Skeletal muscle satellite cell (primary cell): Measurements from ENCODE around the gene CABP2.

Experiments
- H3K27me3 ChIP-seq: 2 replicates; pipeline ENCODE4 v1.7.0; 2013; ENCODE audit warnings: low read length; ENCODE audit not compliant: control insufficient read depth, insufficient read depth
- H3K36me3 ChIP-seq: 2 replicates; pipeline ENCODE4 v1.7.0; 2013; ENCODE audit warnings: mild to moderate bottlenecking, control low read depth, low read length; ENCODE audit not compliant: insufficient read depth
- H3K4me1 ChIP-seq: 2 replicates; pipeline ENCODE4 v1.7.0; 2013; ENCODE audit warnings: low read length; ENCODE audit not compliant: control insufficient read depth, insufficient read depth
- H3K4me2 ChIP-seq: 2 replicates; pipeline ENCODE4 v1.7.0; 2013; ENCODE audit warnings: mild to moderate bottlenecking, low read length
- H3K4me3 ChIP-seq: 2 replicates; pipeline ENCODE4 v1.7.0; 2013; ENCODE audit warnings: low read length
- H3K9ac ChIP-seq: 2 replicates; pipeline ENCODE4 v1.7.0; 2013; ENCODE audit warnings: mild to moderate bottlenecking, low read depth, low read length, moderate library complexity
- H3K9me3 ChIP-seq: replicated peaks from 2 replicates; pipeline ENCODE4 v1.7.0; 2013; ENCODE audit warnings: mild to moderate bottlenecking, control low read depth, low read length

Gene CABP2

DNA sequence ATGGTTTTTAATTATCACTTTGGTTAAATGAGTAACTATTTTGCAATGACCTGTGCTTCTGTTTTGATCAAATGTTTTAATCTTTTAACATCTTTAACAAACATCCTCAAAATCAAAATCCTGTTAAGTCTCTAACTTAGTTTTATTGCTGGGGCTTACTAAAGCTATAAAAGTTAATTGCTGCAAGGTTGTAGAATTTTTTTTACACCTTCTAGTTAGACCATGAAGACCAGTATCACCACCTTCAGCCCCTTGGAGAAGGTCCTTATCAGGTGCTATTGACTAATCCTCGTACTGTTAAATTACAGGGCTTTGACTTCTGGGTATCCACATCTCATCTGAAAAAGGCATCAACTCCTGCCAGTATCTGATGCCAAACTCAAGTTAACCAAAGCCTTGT is 12.3 kb upstream of the CABP2 start:
- H3K9me3 ChIP-seq = peaks cover 14% of the 10 kb centered on the region
- no peak overlapping the region for H3K9ac ChIP-seq
- no peaks in the 10 kb centered on the region for H3K36me3 ChIP-seq
- H3K4me1 ChIP-seq = no peaks in the 10 kb centered on the region
- peaks cover 3% of the 10 kb centered on the region for H3K27me3 ChIP-seq
- no peak overlapping the region for H3K4me2 ChIP-seq
- no peak overlapping the region for H3K4me3 ChIP-seq

DNA sequence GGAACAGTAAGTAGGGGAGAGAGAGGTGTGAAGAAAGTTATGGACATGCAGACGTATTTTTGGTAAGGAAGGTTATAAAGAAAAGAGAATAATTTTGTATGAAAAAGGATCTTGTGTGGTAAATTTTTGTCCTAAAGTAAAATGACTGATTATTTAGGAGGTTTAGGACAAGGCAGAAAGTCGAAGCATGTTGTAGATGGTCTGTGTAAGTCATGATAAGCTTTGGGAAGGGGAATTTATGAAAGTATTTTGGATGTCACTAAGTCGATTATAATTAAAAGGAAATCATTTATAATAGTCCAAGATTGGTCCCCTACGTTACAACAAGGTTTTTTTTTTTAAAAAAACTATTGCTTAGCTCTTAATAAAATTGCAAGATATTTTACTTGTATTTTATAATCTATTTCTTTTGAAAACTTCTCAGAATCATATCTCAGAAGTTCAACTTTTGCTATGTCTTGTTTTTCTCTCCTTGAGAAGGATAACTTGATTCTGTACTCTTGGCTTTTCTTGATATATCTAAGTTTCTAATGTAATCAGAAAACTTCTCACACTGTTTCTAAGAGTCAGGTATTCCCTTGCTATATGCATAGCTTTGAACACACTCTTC is 10.9 kb upstream of the CABP2 start:
- Histone ChIP-seq H3K9me3 (peaks cover 14% of the 10 kb centered on the region), H3K9ac (no peak overlapping the region), H3K27me3 (peaks cover 6% of the 10 kb centered on the region), H3K4me2 (no peak overlapping the region), H3K4me1 (no peaks in the 10 kb centered on the region), H3K36me3 (no peaks in the 10 kb centered on the region), H3K4me3 (no peak overlapping the region)

DNA sequence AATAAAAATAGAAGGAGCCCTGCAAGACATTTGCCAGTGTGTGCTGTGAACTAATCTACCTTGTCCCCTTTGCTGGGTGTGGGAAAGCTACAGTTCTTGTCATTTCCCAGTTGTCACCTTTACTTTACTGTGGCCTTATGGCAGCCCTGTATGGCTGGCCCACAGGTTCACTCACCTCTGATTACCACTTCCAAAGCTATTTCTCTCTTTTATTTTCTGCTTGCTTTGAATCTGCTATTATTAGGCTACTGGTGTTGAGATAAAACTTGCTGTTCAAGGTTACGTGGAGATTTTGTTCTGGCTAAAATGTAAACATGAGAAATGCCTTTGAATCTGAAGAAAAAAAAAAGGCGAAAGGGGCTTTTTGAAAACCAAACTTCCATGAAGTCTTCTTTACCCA is 9.6 kb upstream of the CABP2 start:
- H3K27me3 ChIP-seq = peaks cover 6% of the 10 kb centered on the region

DNA sequence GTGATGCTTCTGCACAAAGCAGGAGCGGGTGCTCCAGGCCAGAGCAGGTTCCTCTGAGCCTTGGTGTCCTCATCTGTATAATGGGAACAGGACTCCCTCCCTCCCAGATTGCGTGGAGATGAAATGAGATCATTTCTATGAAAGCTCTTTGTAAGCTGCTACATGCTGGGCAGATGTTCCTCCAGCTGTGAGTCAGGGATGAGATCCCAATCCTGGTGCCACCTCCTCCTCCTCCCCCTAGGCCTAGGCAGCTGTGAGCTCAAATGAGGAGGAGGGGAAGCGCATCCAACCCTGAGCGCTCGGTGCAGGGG is 7.0 kb upstream of the CABP2 start:
- Histone ChIP-seq H3K4me2 (no peak overlapping the region), H3K9me3 (peaks cover 14% of the 10 kb centered on the region), H3K4me1 (no peaks in the 10 kb centered on the region), H3K9ac (no peak overlapping the region), H3K36me3 (no peaks in the 10 kb centered on the region), H3K4me3 (no peak overlapping the region), H3K27me3 (peaks cover 19% of the 10 kb centered on the region)

More for the DNA sequence above, 9.6 kb upstream of the CABP2 start:
- Histone ChIP-seq H3K4me1 (no peaks in the 10 kb centered on the region), H3K36me3 (no peaks in the 10 kb centered on the region), H3K4me3 (no peak overlapping the region), H3K9ac (no peak overlapping the region), H3K4me2 (no peak overlapping the region), H3K9me3 (peaks cover 14% of the 10 kb centered on the region)

DNA sequence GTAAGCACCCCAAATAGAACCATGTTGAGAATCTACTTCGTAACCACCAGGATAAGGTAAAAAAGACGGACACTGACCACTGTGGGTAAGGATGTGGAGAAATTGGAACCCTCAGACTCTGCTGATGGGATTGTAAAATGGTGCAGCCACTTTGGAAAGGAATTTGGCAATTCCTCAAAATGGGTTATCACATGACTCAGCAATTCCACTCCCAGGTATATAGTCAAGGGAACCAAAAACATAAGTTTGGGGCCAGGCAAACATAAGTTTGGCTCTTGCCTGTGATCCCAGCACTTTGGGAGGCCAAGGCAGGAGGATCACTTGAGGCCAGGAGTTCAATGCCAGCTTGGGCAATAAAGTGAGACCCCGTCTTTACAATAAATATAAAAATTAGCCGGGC is 5.1 kb upstream of the CABP2 start:
- Histone ChIP-seq H3K36me3 (no peaks in the 10 kb centered on the region), H3K9ac (no peak overlapping the region), H3K4me3 (no peak overlapping the region), H3K4me2 (no peak overlapping the region), H3K4me1 (no peaks in the 10 kb centered on the region), H3K9me3 (peaks cover 4% of the 10 kb centered on the region), H3K27me3 (peaks cover 33% of the 10 kb centered on the region)

DNA sequence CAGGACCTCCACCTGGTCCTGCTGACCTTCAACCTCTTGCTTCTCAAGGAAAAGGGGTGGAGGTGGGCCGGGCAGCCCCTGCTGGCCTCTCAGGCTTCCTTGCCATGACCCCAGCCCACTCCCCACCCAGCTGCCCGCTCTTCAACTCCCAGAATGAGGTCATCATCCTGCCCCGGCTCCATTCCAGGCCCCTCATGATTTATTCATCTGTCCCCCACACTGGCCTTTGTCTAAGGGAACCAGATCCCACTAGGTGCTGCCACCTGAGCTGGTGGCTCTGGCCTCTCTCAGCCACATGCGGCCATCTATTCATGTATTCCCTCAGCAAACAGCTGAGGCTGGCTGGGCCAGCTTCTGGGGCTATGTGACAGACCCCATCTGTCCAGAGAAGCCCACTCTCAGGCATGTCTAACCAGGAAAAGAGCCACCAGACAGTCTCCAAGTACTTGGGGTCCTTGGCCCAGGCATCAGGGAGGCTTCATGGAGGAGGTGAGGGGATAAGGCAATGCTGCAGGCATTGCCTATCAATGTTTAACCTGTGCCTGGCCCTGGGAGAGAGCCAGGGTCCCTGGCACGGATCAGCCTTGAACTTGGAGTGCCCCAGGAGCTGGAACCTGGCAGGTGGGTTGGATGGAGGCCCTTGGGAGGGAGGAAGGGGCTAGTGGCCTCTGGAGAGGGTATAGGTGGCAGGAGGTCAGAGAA is 2.2 kb upstream of the CABP2 start:
- Histone ChIP-seq H3K4me2 (no peak overlapping the region), H3K4me1 (no peaks in the 10 kb centered on the region), H3K27me3 (peaks cover 44% of the 10 kb centered on the region), H3K4me3 (no peak overlapping the region), H3K9ac (no peak overlapping the region), H3K9me3 (no peaks in the 10 kb centered on the region), H3K36me3 (no peaks in the 10 kb centered on the region)

DNA sequence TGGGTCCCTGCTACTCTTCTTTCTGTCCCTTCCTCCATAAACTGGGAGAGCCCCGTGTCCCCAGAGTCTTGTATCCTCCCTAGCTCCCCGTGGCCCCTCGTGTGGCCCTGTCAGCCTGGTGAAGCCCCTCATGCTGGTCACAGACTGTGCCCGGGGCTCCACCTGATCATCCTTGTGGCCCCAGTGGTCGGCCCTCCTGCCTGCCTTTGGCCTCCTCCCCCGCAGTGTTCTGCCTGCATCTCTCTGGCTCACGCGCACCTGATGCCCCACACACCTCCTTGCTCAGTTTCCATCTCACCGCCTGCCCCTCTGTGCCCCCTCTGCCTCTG is 1.2 kb upstream of the CABP2 start:
- no peaks in the 10 kb centered on the region for H3K36me3 ChIP-seq
- H3K4me2 ChIP-seq = no peak overlapping the region
- H3K4me1 ChIP-seq = no peaks in the 10 kb centered on the region
- no peak overlapping the region for H3K9ac ChIP-seq
- no peaks in the 10 kb centered on the region for H3K9me3 ChIP-seq
- peaks cover 41% of the 10 kb centered on the region for H3K27me3 ChIP-seq
- H3K4me3 ChIP-seq = no peak overlapping the region

DNA sequence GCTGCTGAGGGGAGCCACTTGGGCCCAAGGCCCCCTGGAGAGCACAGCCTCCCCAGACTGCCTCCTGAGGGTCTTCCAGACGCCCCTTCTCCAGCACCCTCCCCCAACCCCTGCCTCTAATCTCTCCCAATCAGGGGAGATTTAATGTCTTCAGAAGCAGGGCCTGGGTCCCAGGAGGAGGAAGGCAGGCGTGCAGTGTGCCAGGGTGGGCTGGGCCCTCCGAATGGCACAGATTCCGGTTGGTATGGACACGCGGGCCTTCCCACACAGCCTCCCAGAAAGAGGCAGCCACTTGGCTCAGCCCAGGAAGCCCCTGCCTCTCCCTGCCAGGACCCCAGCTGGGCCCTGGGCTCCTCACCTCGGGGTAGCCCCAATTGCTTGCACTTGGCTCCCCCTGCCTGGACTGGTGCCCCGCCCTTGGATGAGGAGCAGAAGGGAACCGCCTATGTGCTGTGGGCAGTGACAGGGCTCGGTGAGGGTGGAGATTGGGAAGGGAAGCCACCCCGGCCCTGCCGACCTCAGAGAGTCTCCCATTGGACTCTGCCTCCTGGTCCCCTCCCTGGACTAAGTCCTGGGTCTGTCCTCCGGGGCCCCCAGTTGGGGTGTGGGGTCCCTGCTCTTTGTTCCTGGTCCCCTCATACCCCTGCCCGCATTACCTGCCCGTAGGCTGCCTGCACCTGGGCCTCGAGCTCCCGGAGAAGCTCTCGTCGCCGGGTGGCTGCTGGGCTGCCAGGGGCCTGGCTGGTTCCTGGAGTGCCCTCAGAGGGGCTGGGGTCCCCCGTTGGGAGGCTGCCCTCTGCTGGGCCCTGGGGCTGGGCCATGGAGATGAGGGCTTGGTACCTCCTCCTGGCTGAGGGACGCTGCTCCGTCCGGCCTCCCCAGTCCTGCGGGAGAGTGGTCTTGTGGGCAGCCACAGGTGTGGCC is 572 bp upstream of the CABP2 start:
- H3K9me3 ChIP-seq = no peaks in the 10 kb centered on the region
- H3K4me3 ChIP-seq = no peak overlapping the region
- H3K27me3 ChIP-seq = peaks cover 43% of the 10 kb centered on the region
- no peaks in the 10 kb centered on the region for H3K36me3 ChIP-seq
- H3K9ac ChIP-seq = no peak overlapping the region
- H3K4me1 ChIP-seq = no peaks in the 10 kb centered on the region
- H3K4me2 ChIP-seq = no peak overlapping the region

DNA sequence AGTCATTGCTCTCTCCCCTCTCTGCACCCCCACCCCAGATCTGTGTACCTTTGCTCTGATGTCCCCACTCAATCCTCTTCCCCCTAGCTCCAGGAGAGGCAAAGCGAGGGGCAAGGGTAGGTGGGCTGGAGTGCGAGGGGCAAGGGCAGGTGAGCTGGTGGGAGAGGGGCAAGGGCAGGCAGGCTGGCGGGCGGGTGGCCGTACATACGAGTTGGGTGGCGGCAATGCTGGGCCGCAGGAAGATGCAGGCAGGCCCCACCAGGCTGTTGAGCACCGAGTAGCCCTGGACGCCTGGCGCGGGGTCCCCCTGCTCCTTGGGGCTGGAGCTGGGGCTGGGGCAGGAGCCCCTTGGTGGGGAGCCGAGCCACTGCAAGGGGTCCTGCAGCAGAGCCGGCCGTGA is 908 bp downstream of the CABP2 start:
- peaks cover 51% of the 10 kb centered on the region for H3K27me3 ChIP-seq
- no peak overlapping the region for H3K9ac ChIP-seq
- H3K4me2 ChIP-seq = no peak overlapping the region
- H3K4me3 ChIP-seq = no peak overlapping the region
- no peaks in the 10 kb centered on the region for H3K36me3 ChIP-seq
- no peaks in the 10 kb centered on the region for H3K4me1 ChIP-seq
- H3K9me3 ChIP-seq = no peaks in the 10 kb centered on the region

DNA sequence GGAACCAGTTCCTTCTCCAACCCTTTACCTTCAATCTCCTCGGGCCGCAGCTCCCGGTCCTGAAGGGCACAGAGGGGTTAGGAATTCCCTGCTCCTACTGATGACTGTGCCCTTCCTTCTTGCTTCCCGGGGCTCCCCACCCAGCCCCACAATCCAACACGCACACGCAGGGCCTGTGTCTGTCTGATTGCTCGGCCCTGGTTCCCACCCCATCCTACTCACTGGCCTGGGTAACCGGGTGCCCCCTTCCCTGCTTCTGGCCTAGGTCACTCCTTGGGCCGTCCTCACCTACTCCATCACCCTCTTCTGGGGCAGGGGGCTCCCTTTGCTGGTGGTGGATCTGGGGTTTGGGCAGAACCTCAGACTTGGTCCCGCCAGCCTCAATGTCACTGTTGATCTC is 1.3 kb downstream of the CABP2 start:
- no peaks in the 10 kb centered on the region for H3K9me3 ChIP-seq
- H3K9ac ChIP-seq = no peak overlapping the region

DNA sequence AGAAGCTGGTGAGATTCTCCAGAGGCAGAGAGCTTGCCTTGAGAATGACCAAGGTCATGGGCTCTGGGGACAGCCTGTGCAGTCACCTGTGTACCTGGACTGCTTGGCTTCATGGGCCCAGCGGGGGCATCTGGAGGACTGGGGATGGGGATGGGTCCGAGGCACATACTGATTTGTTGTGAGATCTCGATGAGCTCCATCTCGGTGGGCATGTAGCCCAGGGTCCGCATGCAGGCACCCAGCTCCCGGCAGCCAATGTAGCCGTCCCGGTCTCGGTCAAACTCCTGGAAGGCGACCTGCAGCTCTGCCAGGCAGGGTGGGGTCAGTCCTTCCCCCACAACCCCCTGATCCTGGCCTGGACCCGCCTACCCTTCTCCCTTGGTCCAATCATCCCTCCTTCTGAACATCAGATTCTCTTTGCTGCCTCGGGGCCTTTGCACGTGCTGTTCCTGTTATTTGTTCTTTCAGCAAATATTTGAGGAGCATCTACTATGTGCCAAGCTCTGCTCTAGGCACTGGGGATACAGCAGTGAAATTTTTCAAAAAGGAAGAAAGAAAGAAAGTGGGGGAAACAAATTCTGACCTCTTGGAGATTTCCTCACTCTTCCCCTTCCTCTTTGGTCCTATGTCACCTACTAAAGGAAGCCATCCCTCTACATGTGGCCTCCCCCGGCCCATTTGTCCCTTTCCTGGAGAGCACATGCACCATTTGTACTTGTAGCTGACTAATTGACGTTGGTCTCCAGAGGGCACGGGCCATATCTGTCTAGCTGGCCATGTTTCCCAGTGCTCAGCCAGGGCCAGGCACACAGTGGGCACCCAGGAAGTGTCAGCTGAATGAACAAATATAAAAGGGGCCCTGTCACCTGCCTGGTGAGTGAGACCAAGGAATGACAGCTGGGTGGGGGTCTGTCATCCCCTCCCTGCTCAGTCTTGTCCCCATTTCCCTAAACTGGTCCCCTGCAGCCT is 2.1 kb downstream of the CABP2 start:
- no peaks in the 10 kb centered on the region for H3K36me3 ChIP-seq
- no peak overlapping the region for H3K9ac ChIP-seq
- no peak overlapping the region for H3K4me2 ChIP-seq
- no peaks in the 10 kb centered on the region for H3K9me3 ChIP-seq
- H3K27me3 ChIP-seq = peaks cover 54% of the 10 kb centered on the region
- H3K4me3 ChIP-seq = no peak overlapping the region
- H3K4me1 ChIP-seq = no peaks in the 10 kb centered on the region

More for the DNA sequence above, 1.3 kb downstream of the CABP2 start:
- Histone ChIP-seq H3K27me3 (peaks cover 52% of the 10 kb centered on the region), H3K4me2 (no peak overlapping the region), H3K36me3 (no peaks in the 10 kb centered on the region), H3K4me3 (no peak overlapping the region), H3K4me1 (no peaks in the 10 kb centered on the region)
